IMR-90 (cell line): ENCODE measurements around the gene USO1. TPM values are rescaled to one million over a fixed set of nuclear protein-coding genes. Genes with fewer than 3 reads are reported as not detected.

Experiments used
- ATAC-seq: fragments of 200-7000 bp; cut with Tn5 transposase; 2 replicates; pipeline ENCODE4 v1.9.1; 2020; ENCODE audit warnings: low read depth, mild to moderate bottlenecking, moderate library complexity
- BruUV-seq: library from RNA; stranded (reverse); fragments of 400-500 nt; replicated peaks from 2 replicates; lab custom pipeline; 2021; lab: Mats Ljungman, UMichigan
- CTCF ChIA-PET: fragments of 300-600 bp; formaldehyde crosslinking; extraction: SDS; loops from one replicate; lab custom pipeline; 2021; ENCODE audit warnings: antibody characterized with exemption; lab: Yijun Ruan, JAX
- POLR2A ChIA-PET: fragments of 300-600 bp; sonication (Branson Sonifier 250); formaldehyde crosslinking; loops from one replicate; lab custom pipeline; 2022; ENCODE audit warnings: antibody characterized with exemption; ENCODE audit not compliant: unreplicated experiment; lab: Charles Lee
- DNase-seq: peaks from one replicate; pipeline ENCODE4 v3.0.0; 2013
- H2AFZ ChIP-seq: replicated peaks from 2 replicates; pipeline ENCODE3; 2013; ENCODE audit warnings: low read length, mild to moderate bottlenecking; ENCODE audit not compliant: poor library complexity
- H2AK5ac ChIP-seq: 2 replicates; pipeline ENCODE4 v1.6.1; 2013; ENCODE audit warnings: low read depth, low read length, inconsistent platforms
- H2AK9ac ChIP-seq: replicated peaks from 2 replicates; pipeline ENCODE3; 2013; ENCODE audit warnings: mild to moderate bottlenecking, low read depth, low read length, moderate library complexity; ENCODE audit not compliant: poor library complexity
- H2BK120ac ChIP-seq: 2 replicates; pipeline ENCODE4 v1.6.1; 2013; ENCODE audit warnings: low read depth, low read length, inconsistent platforms
- H2BK15ac ChIP-seq: 3 replicates; pipeline ENCODE4 v1.6.1; 2013; ENCODE audit warnings: low read depth, low read length, inconsistent platforms
- H2BK20ac ChIP-seq: 2 replicates; pipeline ENCODE4 v1.6.1; 2013; ENCODE audit warnings: low read depth, mild to moderate bottlenecking, inconsistent platforms, low read length, moderate library complexity
- H2BK5ac ChIP-seq: 2 replicates; pipeline ENCODE4 v1.6.1; 2013; ENCODE audit warnings: mild to moderate bottlenecking, low read depth, low read length, inconsistent platforms; ENCODE audit not compliant: poor library complexity, severe bottlenecking
- H3K14ac ChIP-seq: replicated peaks from 2 replicates; pipeline ENCODE4 v1.6.1; 2013; ENCODE audit warnings: low read depth, low read length, inconsistent platforms
- H3K18ac ChIP-seq: 2 replicates; pipeline ENCODE4 v1.6.1; 2013; ENCODE audit warnings: low read depth, low read length, control low read depth
- H3K23ac ChIP-seq: 2 replicates; pipeline ENCODE4 v1.6.1; 2013; ENCODE audit warnings: low read depth, low read length, inconsistent platforms
- H3K27ac ChIP-seq: 2 replicates; pipeline ENCODE4 v1.5.1; 2013; ENCODE audit warnings: mild to moderate bottlenecking, control low read depth, low read length; ENCODE audit not compliant: insufficient read depth
- H3K27me3 ChIP-seq: 2 replicates; pipeline ENCODE4 v1.6.1; 2013; ENCODE audit warnings: low read length; ENCODE audit not compliant: control insufficient read depth, insufficient read depth
- H3K36me3 ChIP-seq: 2 replicates; pipeline ENCODE4 v1.6.1; 2013; ENCODE audit warnings: low read length, mixed read lengths; ENCODE audit not compliant: control insufficient read depth, insufficient read depth
- H3K4ac ChIP-seq: 2 replicates; pipeline ENCODE4 v1.6.1; 2013; ENCODE audit warnings: low read depth, low read length, inconsistent platforms
- H3K4me1 ChIP-seq: 2 replicates; pipeline ENCODE4 v1.6.1; 2013; ENCODE audit warnings: low read length, mixed read lengths; ENCODE audit not compliant: control insufficient read depth, insufficient read depth
- H3K4me2 ChIP-seq: 2 replicates; pipeline ENCODE4 v1.6.1; 2013; ENCODE audit warnings: low read depth, mild to moderate bottlenecking, control low read depth, low read length, moderate library complexity
- H3K4me3 ChIP-seq: 2 replicates; pipeline ENCODE4 v1.5.1; 2013; ENCODE audit warnings: low read depth, mild to moderate bottlenecking, control low read depth, low read length, moderate library complexity; ENCODE audit not compliant: insufficient read depth
- H3K56ac ChIP-seq: 2 replicates; pipeline ENCODE4 v1.6.1; 2013; ENCODE audit warnings: low read length, inconsistent platforms; ENCODE audit not compliant: insufficient read depth; ENCODE audit errors: extremely low read depth
- H3K79me1 ChIP-seq, 2 experiments: 2 replicates each; pipeline ENCODE4 v1.6.1; 2013; ENCODE audit warnings: low read length in 2 of 2, inconsistent platforms in 1 of 2, low read depth in 1 of 2
- H3K9ac ChIP-seq: 2 replicates; pipeline ENCODE4 v1.6.1; 2013; ENCODE audit warnings: low read depth, low read length, control low read depth
- H3K9me1 ChIP-seq: 2 replicates; pipeline ENCODE4 v1.6.1; 2013; ENCODE audit warnings: low read length, inconsistent platforms; ENCODE audit not compliant: insufficient read depth
- H3K9me3 ChIP-seq: 2 replicates; pipeline ENCODE4 v1.6.1; 2013; ENCODE audit warnings: low read length; ENCODE audit not compliant: control insufficient read depth, insufficient read depth
- H4K20me1 ChIP-seq: 2 replicates; pipeline ENCODE4 v1.6.1; 2013; ENCODE audit warnings: low read length, inconsistent platforms; ENCODE audit not compliant: insufficient read depth
- H4K5ac ChIP-seq: 2 replicates; pipeline ENCODE4 v1.6.1; 2013; ENCODE audit warnings: mild to moderate bottlenecking, low read depth, low read length, control low read depth
- H4K8ac ChIP-seq, 2 experiments: 2 replicates each; pipeline ENCODE4 v1.6.1; 2013; ENCODE audit warnings: low read depth in 2 of 2, low read length in 2 of 2, control low read depth in 1 of 2, inconsistent platforms in 1 of 2
- H4K91ac ChIP-seq: 2 replicates; pipeline ENCODE4 v1.6.1; 2013; ENCODE audit warnings: low read depth, low read length, inconsistent platforms; ENCODE audit not compliant: insufficient read depth
- CTCF ChIP-seq: conservative IDR thresholded peaks from 2 replicates; pipeline ENCODE4 v1.5.1; 2012; ENCODE audit warnings: mild to moderate bottlenecking, low read depth, low read length, improper control_type of control experiment
- MXI1 ChIP-seq: IDR thresholded peaks from 2 replicates; pipeline ENCODE4 v1.6.1; 2012; ENCODE audit warnings: low read depth, mild to moderate bottlenecking, low read length, moderate library complexity, borderline replicate concordance
- WGBS, 2 experiments: methylation state at CpG; one replicate each; pipeline versions ENCODE4 v1.1.5 to v1.1.7; 2013; ENCODE audit warnings: missing lambda C conversion rate in 2 of 2; ENCODE audit not compliant: insufficient read length in 1 of 2; ENCODE audit errors: extremely low coverage in 2 of 2; 5-methylcytosine and 5-hydroxymethylcytosine counted together
- dilution Hi-C: fragments of 300-500 bp; cut with HindIII; formaldehyde crosslinking; loops from one replicate; pipeline ENCODE4 v1.14.3; 2018; ENCODE audit warnings: low sequenced_read_pairs; ENCODE audit not compliant: unreplicated experiment
- in situ Hi-C: fragments of 300-500 bp; cut with MboI; formaldehyde crosslinking; loops from 3 replicates; pipeline ENCODE4 v1.14.3; 2019; ENCODE audit warnings: low sequenced_read_pairs, inconsistent platforms, mixed read lengths
- intact Hi-C: fragments of 100-400 bp; cut with micrococcal nuclease; formaldehyde crosslinking; loops from 2 replicates; pipeline ENCODE4 v1.10.0; 2022
- polyA plus RNA-seq, 3 experiments: library from polyadenylated mRNA; depleted of rRNA; stranded (reverse); fragments of >200 nt; gene quantifications; 2 replicates each; pipeline ENCODE4 v1.2.3, GENCODE V29; 2012; ENCODE audit warnings: low replicate concordance in 1 of 3
- total RNA-seq: library from RNA; depleted of rRNA; stranded (reverse); fragments of >200 nt; gene quantifications from 2 replicates; pipeline ENCODE4 v1.2.3, GENCODE V29; 2012

Gene USO1
- total and polyA plus RNA-seq, 2 of the 4 experiments (the other 2 are of a cell fraction), result 63.7 to 121 TPM

GRCh38 chr4:75820676-75821075, 96.3 kb downstream of the USO1 start:
- TF ChIP-seq MXI1, result no peak
- TF ChIP-seq CTCF, result no peak
- no peaks in the 10 kb centered on the region for H3K79me1 ChIP-seq
- H3K9me1 ChIP-seq, result no peaks in the 10 kb centered on the region
- ChIA-PET CTCF (no interaction called here), POLR2A (no interaction called here)
- H3K36me3 ChIP-seq, result peaks cover 1% of the 10 kb centered on the region; the same call in 1 of the 2 replicates
- H3K27ac ChIP-seq, result no peak overlapping the region
- no peak overlapping the region for H4K91ac ChIP-seq
- H3K4me3 ChIP-seq, result no peak overlapping the region
- no peak overlapping the region for H3K14ac ChIP-seq
- DNase-seq (no peak), ATAC-seq (no peak)
- no peak overlapping the region for H2BK120ac ChIP-seq
- in situ Hi-C loops, result no loop called here
- no peak overlapping the region for H2AK9ac ChIP-seq
- no peak overlapping the region for H2AFZ ChIP-seq
- intact Hi-C loops, result no loop called here
- H2BK15ac ChIP-seq, result no peak overlapping the region
- no peak overlapping the region for H3K18ac ChIP-seq
- no peaks in the 10 kb centered on the region for H3K9me3 ChIP-seq
- H4K8ac ChIP-seq, result no peak overlapping the region
- no peak overlapping the region for H3K56ac ChIP-seq
- H3K4me1 ChIP-seq, result peaks cover 2% of the 10 kb centered on the region; the same call in 1 of the 2 replicates
- H3K4ac ChIP-seq, result no peak overlapping the region
- no peak overlapping the region for H3K23ac ChIP-seq
- no peaks in the 10 kb centered on the region for H3K27me3 ChIP-seq
- no peak overlapping the region for H2BK5ac ChIP-seq
- H3K4me2 ChIP-seq, result no peak overlapping the region
- no peak overlapping the region for H2BK20ac ChIP-seq
- H4K20me1 ChIP-seq, result no peaks in the 10 kb centered on the region
- H4K5ac ChIP-seq, result no peak overlapping the region
- dilution Hi-C loops, result no loop called here
- BruUV-seq, result no TSS peak
- no peak overlapping the region for H2AK5ac ChIP-seq
- 100% methylated on average over 1 of the region's 3 CpGs; no CpG with 5 or more reads in 1 of the 2 experiments for WGBS, 2 experiments
- no peak overlapping the region for H3K9ac ChIP-seq
